GM18867 (cell line): ENCODE results near the gene TIMM44.
"Not testable (repeated sequence)": the region's sequence is repeated elsewhere in the genome, so short reads cannot be mapped to it uniquely, and the experiment has no call there.

Source experiments
- ATAC-seq: cut with Tn5 transposase; IDR thresholded peaks from one replicate; pipeline ENCODE4 v1.9.1; 2021; ENCODE audit warnings: mild to moderate bottlenecking, moderate library complexity; ENCODE audit not compliant: unreplicated experiment

The TIMM44 gene

DNA sequence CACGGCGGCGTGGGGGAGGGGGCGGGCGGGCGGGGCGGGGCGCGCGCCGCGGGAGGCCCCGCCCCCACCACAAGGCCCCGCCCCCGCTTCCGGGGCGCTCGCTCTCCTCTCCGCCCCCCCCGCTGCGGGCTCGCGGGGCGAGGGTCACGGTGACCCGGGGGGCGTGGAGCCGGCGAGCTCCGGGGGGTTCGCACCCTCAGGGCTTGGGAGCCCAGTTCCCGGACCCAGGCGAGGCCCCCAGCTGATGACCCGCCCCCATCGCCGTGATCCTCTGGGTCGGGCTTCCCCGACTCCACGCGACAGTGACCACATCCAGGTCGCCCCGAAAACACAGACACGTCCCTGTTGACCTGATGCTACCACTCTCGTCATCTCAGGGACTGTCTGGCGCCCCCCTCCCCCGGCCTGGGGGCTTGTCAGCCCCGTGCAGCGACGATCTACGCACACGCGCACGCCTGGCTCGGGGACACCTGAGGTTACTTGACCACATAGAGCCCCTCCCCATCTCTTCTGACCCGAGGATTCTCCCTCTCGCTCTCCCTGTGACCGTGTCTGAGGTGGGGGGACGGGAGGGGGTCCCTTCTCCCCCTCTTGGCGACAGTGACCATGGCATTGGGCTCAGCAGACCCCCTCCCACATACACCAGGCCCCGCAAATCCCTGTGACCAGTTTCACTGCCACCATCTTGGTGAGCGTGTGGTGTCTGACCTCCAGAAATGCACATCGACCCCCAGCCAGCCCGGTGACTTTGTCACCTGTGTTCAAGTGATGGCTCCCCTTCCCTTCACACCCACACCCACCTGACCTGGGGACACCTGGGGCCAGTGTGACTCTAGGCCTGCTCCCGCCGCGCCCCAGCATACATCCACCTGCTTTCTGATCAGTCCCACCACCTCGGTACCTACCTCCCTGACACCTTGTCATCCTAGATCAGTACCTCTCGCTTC is 39.1 kb downstream of the TIMM44 start:
- peak; percentile 29 for ATAC-seq

DNA sequence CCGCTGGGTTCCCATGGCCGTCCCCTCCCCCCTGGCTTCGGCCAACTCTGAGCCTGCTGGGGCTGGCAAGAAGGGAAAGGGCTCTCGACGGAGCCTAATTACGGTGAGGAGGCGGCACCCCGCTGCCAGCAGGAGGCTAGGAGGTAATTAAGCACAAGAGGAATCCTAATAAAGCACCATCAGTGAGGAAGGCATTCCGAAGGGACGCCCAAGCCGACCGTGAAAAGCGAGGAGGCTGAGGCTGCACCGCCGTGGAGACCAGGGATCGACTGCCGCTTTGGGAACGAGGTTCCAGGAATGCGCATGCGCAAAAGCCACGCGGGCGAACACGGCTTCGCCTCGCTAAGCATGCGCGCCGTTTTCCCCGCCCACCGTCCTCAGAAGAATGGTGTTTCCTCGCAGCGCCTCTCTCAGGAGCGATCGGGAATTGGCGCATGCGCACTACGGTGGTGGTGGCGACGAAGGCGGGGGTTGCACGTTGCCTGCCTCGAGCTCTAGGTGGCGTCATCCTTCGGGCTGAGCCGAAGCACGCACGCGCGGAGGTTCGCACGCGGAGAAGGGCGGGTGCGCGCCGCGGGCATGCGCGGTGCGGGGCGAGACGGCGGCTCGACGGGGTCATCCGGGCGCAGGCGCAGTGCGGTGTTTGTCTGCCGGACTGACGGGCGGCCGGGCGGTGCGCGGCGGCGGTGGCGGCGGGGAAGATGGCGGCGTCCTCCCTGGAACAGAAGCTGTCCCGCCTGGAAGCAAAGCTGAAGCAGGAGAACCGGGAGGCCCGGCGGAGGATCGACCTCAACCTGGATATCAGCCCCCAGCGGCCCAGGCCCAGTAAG is 40.0 kb downstream of the TIMM44 start, which contains the start of gene MAP2K7:
Gene MAP2K7, plus strand, starts transcription at position 634 of the 830 bp plus-strand sequence. Its CDS starts 68 bp downstream, at position 702.
- ATAC-seq = peak; percentile 81

DNA sequence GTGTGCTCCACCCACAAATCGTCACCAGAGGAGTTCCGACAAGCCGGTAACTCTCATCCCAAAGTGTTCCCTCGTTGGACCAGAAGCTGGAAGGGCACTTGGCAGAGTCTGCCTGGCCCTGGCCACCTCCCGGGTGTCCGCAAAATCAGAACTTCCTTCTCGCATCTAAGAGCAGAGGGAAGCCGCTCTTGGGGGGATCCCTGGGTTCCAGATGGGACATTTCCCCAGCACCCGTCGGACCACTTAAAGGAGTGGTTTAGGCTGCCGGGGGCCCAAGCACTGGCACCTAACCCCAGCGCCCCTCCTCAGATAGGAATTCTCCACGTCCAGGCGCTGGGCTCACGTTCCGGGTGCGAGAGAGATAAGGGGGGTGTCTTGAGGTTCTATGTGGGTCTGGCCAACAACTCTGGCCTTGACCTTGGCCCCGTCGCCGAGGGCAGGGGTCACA is 40.6 kb downstream of the TIMM44 start:
- ATAC-seq = no peak

DNA sequence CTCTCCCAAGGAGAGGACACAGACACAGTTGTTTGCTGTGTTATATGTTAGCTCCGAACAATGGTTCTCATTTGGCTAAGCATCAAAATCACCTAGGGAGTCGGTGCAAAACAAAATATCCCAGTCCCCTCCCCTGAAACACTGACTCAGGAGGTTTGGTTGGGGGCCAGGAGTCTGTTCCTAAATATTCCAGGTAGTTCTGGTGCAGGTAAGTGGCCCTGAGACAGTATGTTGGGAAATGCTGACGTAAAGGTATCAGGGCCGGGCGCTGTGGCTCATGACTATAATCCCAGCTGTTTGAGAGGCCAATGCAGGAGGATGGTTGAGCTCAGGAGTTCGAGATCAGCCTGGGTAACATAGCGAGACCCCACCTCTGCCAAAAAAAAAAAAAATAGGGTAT is 42.1 kb downstream of the TIMM44 start:
- ATAC-seq = no peak

DNA sequence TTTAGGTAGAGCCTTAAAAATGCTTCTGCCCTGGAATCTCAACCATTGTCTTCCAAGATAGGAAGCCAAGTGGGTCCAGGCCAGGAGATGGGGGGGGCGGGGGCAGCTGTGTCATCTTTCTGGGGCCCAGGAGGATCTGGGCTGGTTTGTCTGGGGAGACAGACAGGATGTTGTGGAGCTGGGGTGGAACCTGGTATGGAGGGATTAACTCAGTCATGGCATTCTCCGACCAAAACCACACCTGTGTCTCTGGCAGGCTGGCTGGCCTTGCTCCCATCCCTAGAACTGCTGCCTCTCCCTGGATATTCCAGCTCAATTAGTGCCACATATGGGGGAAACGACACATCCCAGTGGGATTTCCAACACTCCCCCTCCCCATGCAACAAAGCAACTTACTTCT is 42.5 kb downstream of the TIMM44 start:
- ATAC-seq = no peak

DNA sequence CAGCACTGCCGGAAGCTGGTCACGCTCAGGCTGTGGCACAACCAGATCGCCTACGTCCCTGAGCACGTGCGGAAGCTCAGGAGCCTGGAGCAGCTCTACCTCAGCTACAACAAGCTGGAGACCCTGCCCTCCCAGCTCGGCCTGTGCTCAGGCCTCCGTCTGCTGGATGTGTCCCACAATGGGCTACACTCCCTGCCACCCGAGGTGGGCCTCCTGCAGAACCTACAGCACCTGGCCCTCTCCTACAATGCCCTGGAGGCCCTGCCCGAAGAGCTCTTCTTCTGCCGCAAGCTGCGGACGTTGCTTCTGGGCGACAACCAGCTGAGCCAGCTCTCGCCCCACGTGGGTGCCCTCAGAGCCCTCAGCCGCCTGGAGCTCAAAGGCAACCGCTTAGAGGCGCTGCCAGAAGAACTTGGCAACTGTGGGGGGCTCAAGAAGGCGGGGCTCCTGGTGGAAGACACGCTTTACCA is 43.0 kb downstream of the TIMM44 start:
- ATAC-seq = no peak

DNA sequence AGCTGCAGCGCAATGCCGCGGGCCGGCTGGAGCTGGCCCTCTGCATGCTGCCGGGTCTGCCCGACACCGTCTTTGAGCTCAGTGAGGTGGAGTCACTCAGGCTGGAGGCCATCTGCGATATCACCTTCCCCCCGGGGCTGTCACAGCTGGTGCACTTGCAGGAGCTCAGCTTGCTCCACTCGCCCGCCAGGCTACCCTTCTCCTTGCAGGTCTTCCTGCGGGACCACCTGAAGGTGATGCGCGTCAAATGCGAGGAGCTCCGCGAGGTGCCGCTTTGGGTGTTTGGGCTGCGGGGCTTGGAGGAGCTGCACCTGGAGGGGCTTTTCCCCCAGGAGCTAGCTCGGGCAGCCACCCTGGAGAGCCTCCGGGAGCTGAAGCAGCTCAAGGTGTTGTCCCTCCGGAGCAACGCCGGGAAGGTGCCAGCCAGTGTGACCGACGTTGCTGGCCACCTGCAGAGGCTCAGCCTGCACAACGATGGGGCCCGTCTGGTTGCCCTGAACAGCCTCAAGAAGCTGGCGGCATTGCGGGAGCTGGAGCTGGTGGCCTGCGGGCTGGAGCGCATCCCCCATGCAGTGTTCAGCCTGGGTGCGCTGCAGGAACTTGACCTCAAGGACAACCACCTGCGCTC is 43.6 kb downstream of the TIMM44 start:
- ATAC-seq = no peak

DNA sequence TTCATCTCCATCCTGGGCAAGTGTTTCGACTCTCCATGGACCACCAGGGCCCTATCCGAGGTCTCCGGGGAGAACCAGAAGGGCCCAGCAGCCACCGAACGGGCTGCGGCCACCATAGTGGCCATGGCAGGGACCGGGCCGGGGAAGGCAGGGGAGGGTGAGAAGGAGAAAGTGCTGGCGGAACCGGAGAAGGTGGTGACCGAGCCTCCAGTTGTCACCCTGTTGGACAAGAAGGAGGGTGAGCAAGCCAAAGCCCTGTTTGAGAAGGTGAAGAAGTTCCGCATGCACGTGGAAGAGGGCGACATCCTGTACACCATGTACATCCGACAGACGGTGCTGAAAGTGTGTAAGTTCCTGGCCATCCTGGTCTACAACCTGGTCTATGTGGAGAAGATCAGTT is 44.5 kb downstream of the TIMM44 start:
- ATAC-seq = no peak

DNA sequence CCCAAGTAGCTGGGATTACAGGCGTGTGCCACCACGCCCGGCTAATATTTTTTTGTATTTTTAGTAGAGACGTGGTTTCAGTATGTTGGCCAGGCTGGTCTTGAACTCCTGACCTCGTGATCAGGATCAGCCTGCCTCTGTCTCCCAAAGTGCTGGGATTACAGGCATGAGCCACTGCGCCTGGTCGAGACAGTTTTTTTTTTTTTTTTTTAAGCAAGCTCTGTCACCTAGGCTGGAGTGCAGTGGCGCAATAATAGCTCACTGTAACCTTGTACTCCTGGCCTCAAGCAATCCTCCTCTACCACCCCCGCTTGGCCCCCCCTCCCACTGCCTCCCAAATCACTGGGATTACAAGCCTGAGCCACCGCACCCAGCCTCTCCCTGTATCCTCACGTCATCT is 46.2 kb downstream of the TIMM44 start:
- no peak for ATAC-seq

DNA sequence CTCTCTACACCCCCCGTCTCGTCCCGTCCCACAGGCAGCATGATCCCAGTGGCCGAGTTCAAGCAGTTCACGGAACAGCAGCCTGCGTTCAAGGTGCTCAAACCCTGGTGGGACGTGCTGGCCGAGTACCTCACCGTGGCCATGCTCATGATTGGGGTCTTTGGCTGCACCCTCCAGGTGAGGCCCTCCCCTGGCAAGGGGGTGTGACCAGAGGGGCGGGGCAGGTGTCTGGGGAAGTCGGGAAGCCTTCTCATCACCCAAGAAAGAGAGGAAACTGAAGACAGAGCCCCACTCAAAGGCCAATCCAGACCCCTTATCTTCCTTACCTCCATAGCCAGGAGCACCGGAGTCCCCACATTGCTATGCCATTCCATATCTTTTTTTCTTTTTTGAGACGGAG is 47.9 kb downstream of the TIMM44 start:
- no peak for ATAC-seq

DNA sequence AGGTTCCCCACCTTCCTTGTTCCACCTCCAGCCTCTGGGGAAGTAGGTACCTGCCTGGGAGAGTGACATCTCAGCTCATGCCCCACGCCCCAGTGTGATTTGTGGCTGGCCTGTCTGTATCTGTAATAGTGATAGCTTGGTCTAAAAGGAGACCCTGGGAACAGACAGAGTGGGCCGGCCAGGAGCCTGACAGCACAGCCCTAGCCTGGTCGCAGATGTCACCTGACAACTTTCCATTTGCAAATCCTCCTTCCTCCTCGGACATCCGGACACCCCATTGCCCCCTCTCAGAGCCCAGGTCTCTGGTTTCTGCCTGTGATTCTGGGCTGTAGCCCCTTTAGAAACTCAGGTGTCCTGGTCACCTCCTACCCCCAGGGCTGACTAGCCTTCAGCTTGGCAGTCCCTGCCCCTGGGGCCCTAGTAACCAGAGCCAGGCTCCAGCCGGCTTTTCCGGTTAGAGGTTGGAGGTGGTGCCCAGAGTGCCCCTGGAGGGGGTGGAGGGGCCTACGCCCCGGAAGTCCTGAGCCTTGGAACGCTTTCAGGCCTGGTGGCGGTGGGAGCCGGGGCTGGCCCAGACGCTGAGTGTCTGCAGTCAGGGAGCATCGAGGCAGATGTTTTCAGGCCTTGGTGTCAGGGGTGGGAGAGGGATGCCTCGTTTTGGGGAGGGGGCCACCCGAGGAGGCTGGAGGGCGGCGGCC is 48.7 kb downstream of the TIMM44 start:
- no peak for ATAC-seq

DNA sequence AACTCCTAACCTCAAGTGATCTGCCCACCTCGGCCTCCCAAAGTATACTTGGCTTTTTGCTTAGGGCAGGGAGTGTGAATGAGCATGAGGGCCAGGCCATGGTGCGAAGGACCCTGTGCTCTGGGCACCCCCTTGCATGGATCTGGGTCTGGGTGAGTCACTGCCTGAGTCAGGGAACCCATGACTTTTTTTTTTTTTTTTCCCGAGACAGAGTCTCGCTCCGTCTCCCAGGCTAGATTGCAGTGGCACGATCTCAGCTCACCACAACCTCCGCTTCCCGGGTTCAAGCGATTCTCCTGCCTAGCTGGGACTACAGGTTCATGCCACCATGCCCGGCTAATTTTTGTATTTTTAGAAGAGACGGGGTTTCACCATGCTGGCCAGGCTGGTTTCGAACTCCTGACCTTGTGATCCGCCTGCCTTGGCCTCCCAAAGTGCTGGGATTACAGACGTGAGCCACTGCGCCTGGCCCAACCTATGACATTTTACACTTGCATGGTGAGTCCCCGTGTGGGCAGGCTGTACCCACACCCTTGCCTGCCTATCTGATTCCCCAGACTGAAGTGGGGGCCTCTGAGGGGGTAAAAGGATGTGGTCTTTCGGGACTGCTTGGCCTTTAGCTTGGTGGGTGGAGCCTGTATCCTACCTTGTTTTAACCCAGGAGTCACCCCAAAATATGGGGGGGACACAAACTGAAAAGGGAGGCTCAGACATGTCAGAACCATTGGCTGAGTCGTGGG is 49.9 kb downstream of the TIMM44 start:
- not testable (repeated sequence) for ATAC-seq

DNA sequence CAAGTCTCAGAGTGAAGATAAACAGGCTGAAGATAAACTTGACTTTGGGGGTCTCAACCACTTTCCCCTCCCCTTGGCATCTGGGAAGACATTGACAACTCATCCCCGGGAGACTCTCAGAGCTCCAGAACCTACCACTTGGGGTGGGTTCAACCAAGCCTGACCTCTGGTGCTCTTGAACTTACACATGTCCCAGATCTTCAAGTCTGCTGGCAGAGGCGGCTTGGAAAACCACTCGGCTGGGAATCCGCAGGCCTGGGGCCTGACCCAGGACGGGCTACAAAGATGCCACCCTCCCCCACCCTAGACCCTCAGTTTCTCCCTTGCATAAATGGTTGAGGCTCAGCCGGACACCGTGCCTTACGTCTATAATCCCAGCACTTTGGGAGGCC is 54.6 kb downstream of the TIMM44 start:
- ATAC-seq = no peak

DNA sequence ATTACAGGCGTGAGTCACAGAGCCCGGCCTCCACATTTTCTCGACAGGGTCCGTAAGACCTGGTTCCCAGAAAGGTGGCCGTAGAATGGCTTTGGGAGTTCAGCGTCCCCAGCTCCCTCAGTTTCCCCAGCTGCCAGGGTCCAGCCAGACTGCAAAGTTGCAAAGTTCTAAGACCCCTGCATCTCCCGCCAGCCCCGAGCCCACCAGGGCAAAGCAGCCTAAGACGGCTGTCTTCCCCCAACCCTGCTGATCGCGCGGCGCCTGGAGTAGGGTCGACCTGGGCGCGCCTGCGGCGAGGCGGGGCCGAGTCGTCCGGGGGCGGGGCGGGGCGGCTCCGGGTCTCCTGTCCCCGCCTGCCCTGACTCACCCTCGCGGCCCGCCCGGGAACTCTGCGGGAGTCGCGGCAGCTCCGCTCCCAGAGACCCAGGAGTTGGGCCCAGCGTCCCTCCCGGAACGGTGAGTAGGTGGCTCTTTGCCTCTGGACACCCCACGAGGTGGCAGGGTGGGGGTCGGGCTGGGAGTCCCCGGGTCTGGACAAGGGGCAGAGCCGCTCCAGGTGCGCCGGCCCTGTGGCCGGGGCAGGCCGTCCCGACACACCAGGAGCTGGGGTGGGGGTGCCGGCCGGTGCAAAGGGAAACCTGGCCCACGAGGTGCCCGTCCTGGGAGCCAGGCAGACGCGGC is 55.2 kb downstream of the TIMM44 start, which contains the start of gene LRRC8E:
Gene LRRC8E, plus strand, starts transcription at position 366 of the 681 bp plus-strand sequence. CDS start 7,094 bp downstream, outside the sequence.
- ATAC-seq = no peak

DNA sequence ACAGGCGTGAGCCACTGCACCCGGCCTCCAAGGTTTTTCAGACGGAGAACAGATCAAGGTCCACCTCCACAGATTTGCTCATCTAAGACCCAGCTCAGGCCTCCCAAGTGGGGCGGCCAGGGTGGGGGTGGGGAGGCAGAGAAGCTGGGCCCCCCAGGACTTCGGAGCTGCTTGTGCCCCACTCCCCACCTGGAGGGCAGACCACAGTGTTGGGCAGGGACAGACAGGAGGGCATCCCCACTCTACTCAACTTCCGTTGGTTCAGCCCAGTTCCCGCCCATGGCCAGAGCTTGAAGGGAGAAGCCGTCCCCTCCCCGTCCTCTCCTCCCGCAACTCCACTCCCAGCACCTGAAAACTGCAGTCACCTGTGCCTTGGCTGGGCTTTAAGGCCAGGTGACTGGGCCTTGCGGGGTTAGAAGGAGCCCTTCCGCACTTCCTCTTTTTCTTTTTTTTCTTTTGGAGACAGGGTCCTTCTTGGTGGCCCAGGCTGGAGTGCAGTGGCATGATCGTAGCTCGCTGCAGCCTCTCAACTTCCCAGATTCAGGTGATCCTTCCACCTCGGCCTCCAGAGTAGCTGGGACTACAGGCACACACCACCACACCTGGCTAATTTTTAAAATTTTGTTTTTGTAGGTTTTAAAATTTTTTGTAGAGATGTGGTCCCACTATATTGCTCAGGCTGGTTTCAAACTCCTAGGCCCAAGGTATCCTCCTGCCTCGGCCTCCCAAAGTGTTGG is 55.9 kb downstream of the TIMM44 start:
- no peak for ATAC-seq

DNA sequence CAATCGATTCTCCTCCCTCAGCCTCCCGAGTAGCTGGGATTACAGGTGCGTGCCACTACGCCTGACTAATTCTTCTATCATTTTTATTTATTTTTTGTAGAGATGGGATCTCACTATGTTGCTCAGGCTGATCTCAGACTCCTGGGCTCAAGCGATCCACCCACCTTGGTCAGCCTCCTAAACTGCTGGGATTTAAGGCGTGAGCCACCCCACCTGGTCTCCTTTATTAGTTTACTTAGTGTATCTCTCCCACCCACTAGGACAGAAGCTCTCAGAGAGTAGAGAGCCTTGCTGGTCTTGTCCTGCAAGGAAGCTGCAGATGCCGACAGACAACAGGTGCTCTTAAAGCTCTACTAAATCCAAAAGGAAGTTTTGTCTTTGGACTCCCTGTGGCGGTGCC is 57.6 kb downstream of the TIMM44 start:
- ATAC-seq = no peak

DNA sequence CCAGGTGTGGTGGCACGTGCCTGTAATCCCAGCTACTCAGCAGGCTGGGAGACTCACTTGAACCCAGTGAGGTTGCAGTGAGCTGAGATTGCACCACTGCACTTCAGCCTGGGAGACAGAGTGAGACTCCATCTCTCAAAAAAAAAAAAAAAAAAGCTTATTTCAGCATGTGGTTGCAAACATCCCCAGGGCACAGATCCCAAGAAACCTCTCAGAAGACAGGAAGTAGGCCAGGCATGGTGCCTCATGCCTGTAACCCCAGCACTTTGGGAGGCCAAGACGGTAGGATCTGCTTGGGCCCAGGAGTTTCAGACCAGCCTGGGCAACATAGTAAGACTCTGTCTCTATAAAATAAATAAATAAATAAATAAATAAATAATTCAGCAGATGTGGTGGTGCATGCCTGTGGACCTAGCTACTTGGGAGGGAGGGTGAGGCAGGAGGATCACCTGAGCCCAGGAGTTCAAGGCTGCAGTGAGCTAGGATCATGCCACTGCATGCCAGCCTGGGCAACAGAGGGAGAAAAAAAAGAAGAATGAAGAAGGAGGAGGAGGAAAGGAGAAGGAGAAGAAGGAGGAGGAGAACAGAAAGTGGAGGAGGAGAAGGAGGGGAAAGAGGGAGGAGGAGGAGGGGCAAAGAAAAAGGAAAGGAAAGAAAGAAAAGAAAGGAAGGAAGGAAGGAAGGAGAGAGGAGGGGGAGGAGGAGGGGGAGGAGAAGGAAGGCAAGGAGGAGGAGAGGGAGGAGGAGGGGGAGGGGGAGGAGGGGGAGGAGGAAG is 59.5 kb downstream of the TIMM44 start:
- no peak for ATAC-seq

DNA sequence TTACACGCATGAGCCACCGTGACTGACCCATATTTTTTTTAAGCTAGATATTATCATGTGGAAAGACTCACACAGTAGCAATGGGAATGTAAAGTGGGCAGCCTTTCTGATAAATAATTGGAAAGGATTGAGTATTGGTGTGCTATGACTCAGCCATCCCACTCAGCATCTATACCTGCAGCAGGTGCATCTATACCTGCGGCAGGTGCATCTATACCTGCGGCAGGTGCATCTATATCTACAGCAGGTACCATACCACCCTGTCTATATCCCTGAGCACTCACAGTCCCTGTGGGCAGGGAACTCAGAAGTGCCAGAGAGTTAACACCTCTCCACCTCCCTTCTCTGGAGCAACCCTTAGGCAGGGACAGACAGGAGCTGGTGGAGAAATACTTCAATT is 60.4 kb downstream of the TIMM44 start:
- no peak for ATAC-seq
